Prostate gland (tissue), 2 donors: ENCODE data around the gene MTFR1L. TPM values are rescaled to one million over a fixed set of nuclear protein-coding genes. Genes with fewer than 3 reads are reported as not detected.

Experiments used
- DNase-seq: peaks from one replicate; pipeline ENCODE4 v3.0.0-alpha.2; 2019; ENCODE audit warnings: low spot score
- H3K27ac ChIP-seq, 2 donors: fragments of 200-600 bp; sonication (generic); 2 replicates each; pipeline ENCODE4 v1.5.1; 2017 to 2019
- H3K27me3 ChIP-seq: fragments of 200-600 bp; sonication (generic); replicated peaks from 2 replicates; pipeline ENCODE4 v1.5.1; 2019; ENCODE audit not compliant: insufficient read depth
- H3K36me3 ChIP-seq, 2 donors: fragments of 200-600 bp; sonication (generic); 1 replicate in 1 of 2; 2 replicates in 1 of 2; pipeline versions ENCODE4 v1.5.1 to v1.8.1; 2017 to 2019
- H3K4me1 ChIP-seq: fragments of 200-600 bp; sonication (generic); replicated peaks from 2 replicates; pipeline ENCODE4 v1.5.1; 2019
- H3K4me3 ChIP-seq, 2 donors: fragments of 200-600 bp; sonication (generic); 2 replicates each; pipeline ENCODE4 v1.5.1; 2017 to 2019
- H3K9me3 ChIP-seq: fragments of 200-600 bp; sonication (generic); 2 replicates; pipeline ENCODE4 v1.5.1; 2017
- CTCF ChIP-seq, 4 experiments: fragments of 200-600 bp in 2 of 4; fragments of 450-650 bp in 2 of 4; sonication (generic) in 2 of 4; IDR thresholded peaks; 1 replicate in 3 of 4; 2 replicates in 1 of 4; pipeline ENCODE4 v1.5.1; 2016 to 2019; ENCODE audit warnings: antibody characterized with exemption in 4 of 4, mild to moderate bottlenecking in 2 of 4, moderate library complexity in 2 of 4
- POLR2A ChIP-seq: fragments of 450-650 bp; IDR thresholded peaks from one replicate; pipeline ENCODE4 v1.6.1; 2016; ENCODE audit warnings: antibody characterized with exemption, mild to moderate bottlenecking
- POLR2AphosphoS5 ChIP-seq: sonication (generic); formaldehyde crosslinking; IDR thresholded peaks from one replicate; pipeline ENCODE4 v1.6.1; 2017; ENCODE audit warnings: antibody characterized with exemption
- WGBS: methylation state at CpG from one replicate; pipeline ENCODE4 v1.1.5; 2018; 5-methylcytosine and 5-hydroxymethylcytosine counted together
- intact Hi-C: fragments of 100-400 bp; cut with DNase I; formaldehyde crosslinking; loops from one replicate; pipeline ENCODE4 v1.14.2; 2022
- total RNA-seq, 2 donors: library from RNA; depleted of rRNA; stranded (reverse); fragments of >200 nt; gene quantifications; one replicate each; pipeline ENCODE4 v1.1.0, GENCODE V29; 2016

Gene MTFR1L
- total RNA-seq, 2 donors from 2014 or later = 82.2 to 112 TPM

- 83% methylated on average over 1 of the region's 1 CpG for WGBS
- DNase-seq = no peak
- TF ChIP-seq CTCF (IDR thresholded peaks at IDR 0.05) (no peak), POLR2A (no peak)
- Histone ChIP-seq H3K4me1 (peaks cover 26% of the 10 kb centered on the region), H3K27ac (no peak overlapping the region), H3K4me3 (no peak overlapping the region), H3K36me3 (no peaks in the 10 kb centered on the region), H3K9me3 (no peaks in the 10 kb centered on the region), H3K27me3 (no peaks in the 10 kb centered on the region)
- intact Hi-C loops = loop anchor here (5.0 to 10.0 kb wide), 2 partner anchors 194 to 399 kb away; partner anchors contain the start of gene PAFAH2
Measured at GRCh38 chr1:25803368-25803767, 16.4 kb upstream of the MTFR1L start.

GRCh38 chr1:25804244-25804963, 15.3 kb upstream of the MTFR1L start:
- DNase-seq = no peak
- Histone ChIP-seq H3K36me3 (no peaks in the 10 kb centered on the region), H3K4me3 (no peak overlapping the region), H3K27ac (peak overlapping the region in 1 of 2 donors; percentile 27), H3K27me3 (no peaks in the 10 kb centered on the region), H3K4me1 (peaks cover 27% of the 10 kb centered on the region), H3K9me3 (no peaks in the 10 kb centered on the region)
- TF ChIP-seq POLR2A (no peak), POLR2AphosphoS5 (no peak), CTCF (IDR thresholded peaks at IDR 0.05) (no peak)
- WGBS = 70% methylated on average over 10 of the region's 10 CpGs
- intact Hi-C loops = loop anchor here (5.0 to 10.0 kb wide), 2 partner anchors 193 to 400 kb away; partner anchors contain the start of gene PAFAH2

- no peak for TF ChIP-seq POLR2AphosphoS5
- TF ChIP-seq POLR2A = no peak
- Histone ChIP-seq H3K27me3 (no peaks in the 10 kb centered on the region), H3K27ac (peak overlapping the region; percentile 0 to 27), H3K36me3 (no peaks in the 10 kb centered on the region), H3K4me3 (no peak overlapping the region), H3K4me1 (peaks cover 33% of the 10 kb centered on the region), H3K9me3 (no peaks in the 10 kb centered on the region)
- WGBS = 84% methylated on average over 15 of the region's 15 CpGs
- intact Hi-C loops = loop anchor here (5.0 to 10.0 kb wide), 3 partner anchors 192 to 400 kb away; partner anchors contain the start of genes LDLRAP1 and PAFAH2
- DNase-seq = no peak
Measured at GRCh38 chr1:25804964-25805862, 14.5 kb upstream of the MTFR1L start.

GRCh38 chr1:25805863-25806225, 13.9 kb upstream of the MTFR1L start:
- Histone ChIP-seq H3K27me3 (no peaks in the 10 kb centered on the region), H3K27ac (peak overlapping the region; percentile 0 to 22), H3K4me3 (no peak overlapping the region), H3K4me1 (peaks cover 30% of the 10 kb centered on the region), H3K9me3 (no peaks in the 10 kb centered on the region), H3K36me3 (no peaks in the 10 kb centered on the region)
- 35% methylated on average over 3 of the region's 3 CpGs for WGBS
- no peak for DNase-seq
- TF ChIP-seq CTCF (IDR thresholded peaks at IDR 0.05) (no peak), POLR2A (no peak), POLR2AphosphoS5 (no peak)
- intact Hi-C loops = loop anchor here (5.0 to 10.0 kb wide), 2 partner anchors 264 to 401 kb away; partner anchors contain the start of gene LDLRAP1

- Histone ChIP-seq H3K27ac (peak overlapping the region; percentile 0 to 22), H3K27me3 (no peaks in the 10 kb centered on the region), H3K9me3 (no peaks in the 10 kb centered on the region), H3K36me3 (no peaks in the 10 kb centered on the region), H3K4me1 (peaks cover 24% of the 10 kb centered on the region), H3K4me3 (no peak overlapping the region)
- TF ChIP-seq CTCF (IDR thresholded peaks at IDR 0.05) (no peak), POLR2AphosphoS5 (no peak)
- intact Hi-C loops = loop anchor here (5.0 to 10.0 kb wide), 2 partner anchors 264 to 402 kb away; partner anchors contain the start of gene LDLRAP1
- 80% methylated on average over 4 of the region's 4 CpGs for WGBS
- DNase-seq = no peak
Measured at GRCh38 chr1:25806418-25806817, 13.3 kb upstream of the MTFR1L start.
